HG02938 (cell line): ENCODE measurements around the gene CABLES1.
A peak's percentile ranks its signal among the peaks of the same experiment; 100 is the strongest.

ENCODE experiments used
- ATAC-seq: cut with Tn5 transposase; IDR thresholded peaks from one replicate; pipeline ENCODE4 v1.9.1; 2021; ENCODE audit warnings: mild to moderate bottlenecking, moderate library complexity; ENCODE audit not compliant: unreplicated experiment

The CABLES1 gene

DNA sequence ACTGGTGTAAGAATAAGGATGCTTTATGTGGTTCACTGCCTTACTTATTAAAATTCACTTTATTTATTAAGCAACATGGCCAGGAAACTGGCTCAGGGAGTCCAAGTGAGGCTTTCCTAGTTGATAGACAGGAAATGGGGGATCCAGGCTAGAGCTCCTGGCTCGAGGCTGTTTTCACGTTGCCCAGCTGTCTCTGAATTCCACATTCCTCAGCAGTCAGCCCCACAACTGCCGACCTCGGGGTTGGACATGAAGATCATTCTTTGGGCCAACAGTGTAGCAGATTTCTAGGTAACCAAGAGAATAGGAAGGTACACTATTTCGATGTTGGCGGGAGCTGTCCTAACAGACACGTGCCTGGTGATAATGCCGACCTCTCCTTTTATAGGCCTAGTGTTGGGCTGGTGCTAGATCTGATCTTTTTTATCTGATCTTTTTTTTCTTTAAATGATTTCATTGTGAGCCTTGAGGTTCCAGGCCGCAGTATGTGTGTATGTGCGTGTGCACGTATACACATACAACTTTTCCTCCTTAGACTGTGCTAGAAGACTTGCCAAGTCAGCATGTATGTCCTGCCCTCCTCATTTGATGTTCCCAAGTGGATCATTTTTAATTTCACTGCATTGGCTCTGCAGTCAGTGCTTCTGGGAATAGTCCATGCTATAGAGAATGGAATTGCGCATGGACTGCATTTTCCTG lies 103.5 kb downstream of the CABLES1 start:
- ATAC-seq: no peak

DNA sequence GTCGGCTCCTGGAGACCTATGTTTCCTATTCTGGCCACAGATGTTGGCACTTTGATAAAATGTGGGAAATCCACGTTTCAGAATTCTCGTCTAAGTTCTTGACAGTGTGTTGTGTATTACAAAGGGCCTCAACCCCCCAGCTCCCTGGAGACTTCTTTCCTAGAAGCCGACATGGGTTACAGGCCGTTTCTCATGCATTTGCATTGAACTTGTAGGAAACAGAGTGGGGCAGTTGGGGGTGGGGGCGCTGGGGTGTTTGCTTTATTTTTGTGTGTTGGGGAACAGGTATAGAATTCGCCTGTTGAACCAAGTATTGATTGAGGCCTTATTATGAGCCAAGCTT lies 104.0 kb downstream of the CABLES1 start:
- no peak for ATAC-seq

- no peak for ATAC-seq
Measured at GRCh38 chr18:23239885-23240608, 104.8 kb downstream of the CABLES1 start.

DNA sequence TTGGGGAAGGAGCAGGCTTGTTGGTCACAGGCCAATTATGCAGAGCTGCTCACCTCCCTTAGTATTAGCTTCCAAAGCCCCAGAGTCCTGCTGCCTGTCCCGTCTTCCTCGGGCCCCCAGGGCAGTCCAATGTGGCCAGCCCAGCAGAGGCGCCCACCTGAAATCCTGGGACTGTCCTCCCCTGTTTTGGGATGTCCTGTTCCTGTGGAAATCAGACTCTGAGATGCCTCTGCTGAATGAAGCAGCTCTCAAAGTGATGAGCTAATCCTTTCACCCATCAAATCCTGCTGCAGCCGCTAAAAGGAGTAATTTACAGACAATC lies 105.3 kb downstream of the CABLES1 start:
- no peak for ATAC-seq

GRCh38 chr18:23241833-23242496 lies 106.7 kb downstream of the CABLES1 start:
- ATAC-seq: peak; percentile 85

GRCh38 chr18:23243178-23243577 lies 107.9 kb downstream of the CABLES1 start:
- ATAC-seq: no peak

- ATAC-seq: no peak
Measured at GRCh38 chr18:23243816-23244215, 108.5 kb downstream of the CABLES1 start.

DNA sequence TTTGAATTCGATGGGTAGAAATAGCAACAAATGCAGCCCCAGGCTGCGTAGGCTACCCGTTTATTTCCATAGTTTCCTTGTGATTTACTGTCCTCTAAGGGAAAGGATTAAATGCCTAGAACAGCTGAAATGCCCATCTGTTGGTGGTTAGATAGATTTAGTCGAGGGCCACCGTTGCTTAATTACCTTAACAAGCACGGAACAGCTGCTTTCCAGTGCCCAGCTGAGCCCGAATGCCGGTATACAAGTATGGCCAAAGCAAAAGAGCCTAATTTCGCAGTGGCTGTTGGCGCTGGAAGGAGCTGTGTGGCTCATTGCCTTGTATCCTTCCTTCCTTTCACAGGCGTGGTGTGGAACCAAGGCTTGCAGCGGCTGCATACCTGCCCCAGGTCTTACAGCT lies 109.1 kb downstream of the CABLES1 start:
- ATAC-seq: no peak

GRCh38 chr18:23245461-23245860 lies 110.2 kb downstream of the CABLES1 start:
- no peak for ATAC-seq

DNA sequence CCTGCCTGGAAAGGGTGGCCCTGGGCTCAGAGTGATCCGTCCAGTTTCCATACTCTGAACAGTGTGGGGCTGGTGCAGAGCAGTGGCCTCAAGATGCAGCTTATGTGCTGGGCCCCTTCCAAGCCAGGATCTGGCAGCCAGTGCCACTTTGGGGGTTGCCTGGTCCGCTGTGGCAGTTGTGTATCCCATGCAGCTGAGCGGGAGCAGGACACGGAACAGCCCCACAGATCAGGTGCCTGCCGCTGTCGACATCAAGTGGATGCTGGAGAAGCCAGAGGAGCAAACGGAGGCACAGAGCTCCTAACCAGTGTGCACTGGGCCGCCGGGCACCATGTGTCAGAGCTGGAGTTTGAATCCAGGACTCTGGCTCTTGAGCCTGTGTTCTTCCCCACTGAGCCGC lies 112.0 kb downstream of the CABLES1 start:
- no peak for ATAC-seq

- no peak for ATAC-seq
Measured at GRCh38 chr18:23247896-23248295, 112.6 kb downstream of the CABLES1 start.

- ATAC-seq: no peak
Measured at GRCh38 chr18:23248826-23249225, 113.5 kb downstream of the CABLES1 start.

GRCh38 chr18:23249348-23249747 lies 114.1 kb downstream of the CABLES1 start:
- ATAC-seq: no peak

DNA sequence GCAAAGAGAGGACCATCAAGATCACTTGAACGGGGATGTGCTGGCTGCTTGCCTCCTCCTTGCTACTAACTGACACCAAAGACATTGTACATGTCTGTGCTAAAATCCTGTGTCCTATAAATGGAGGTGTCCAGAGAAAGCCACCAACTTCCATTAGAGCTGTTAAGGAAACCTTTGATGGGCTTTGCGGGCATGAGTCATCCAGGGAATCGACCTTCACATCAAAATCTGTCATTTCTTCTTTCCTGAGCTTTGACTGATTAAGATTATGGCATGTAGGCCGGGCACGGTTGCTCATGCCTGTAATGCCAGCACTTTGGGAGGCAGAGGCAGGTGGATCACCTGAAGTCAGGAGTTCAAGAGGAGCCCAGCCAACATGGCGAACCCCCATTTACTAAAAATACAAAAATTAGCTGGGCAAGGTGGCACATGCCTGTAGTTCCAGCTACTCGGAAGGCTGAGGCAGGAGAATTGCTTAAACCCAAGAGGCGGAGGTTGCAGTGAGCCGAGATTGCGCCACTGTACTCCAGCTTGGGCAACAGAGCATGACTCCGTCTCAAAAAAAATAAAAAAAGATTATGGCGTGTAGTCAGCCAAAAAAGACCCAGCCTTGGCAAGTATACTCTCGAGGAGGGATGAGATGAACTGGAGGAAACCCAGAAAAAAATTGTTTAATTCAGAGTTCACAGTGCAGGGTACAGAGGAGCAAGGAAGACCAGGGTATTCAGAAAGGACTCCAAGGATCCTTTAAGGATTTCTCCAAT lies 115.8 kb downstream of the CABLES1 start:
- ATAC-seq: no peak

DNA sequence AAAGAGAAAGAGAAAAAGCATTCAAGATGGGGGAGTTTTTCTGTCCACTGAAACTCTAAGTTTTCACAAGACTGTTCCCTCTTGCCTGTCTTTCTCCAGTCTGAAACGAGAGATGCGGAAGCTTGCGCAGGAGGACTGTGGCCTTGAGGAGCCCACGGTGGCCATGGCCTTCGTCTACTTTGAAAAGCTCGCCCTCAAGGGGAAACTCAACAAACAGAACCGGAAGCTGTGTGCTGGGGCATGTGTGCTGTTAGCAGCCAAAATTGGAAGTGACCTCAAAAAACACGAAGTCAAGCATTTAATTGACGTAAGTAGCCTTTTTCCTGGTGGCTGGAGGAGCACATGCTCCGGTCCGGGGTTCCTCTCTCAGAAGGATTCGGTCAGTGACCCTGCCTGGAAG lies 118.3 kb downstream of the CABLES1 start:
- no peak for ATAC-seq

DNA sequence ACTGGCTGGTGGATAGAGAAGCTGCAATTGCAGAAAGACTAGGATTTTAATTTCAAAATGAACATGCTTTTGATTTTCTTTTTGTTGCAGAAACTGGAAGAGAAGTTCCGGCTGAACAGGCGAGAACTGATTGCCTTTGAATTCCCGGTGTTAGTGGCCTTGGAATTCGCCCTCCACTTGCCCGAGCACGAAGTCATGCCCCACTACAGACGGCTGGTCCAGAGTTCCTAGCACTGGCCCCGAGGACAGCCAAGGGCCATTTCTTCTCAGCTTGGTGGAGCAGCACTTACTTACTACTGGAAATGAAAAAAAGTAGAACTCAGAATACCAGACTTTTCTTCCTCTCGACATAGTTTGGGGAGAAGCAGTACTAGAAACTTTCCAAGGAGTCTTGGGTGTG lies 121.9 kb downstream of the CABLES1 start:
- ATAC-seq: no peak

- ATAC-seq: no peak
Measured at GRCh38 chr18:23257686-23258565, 122.6 kb downstream of the CABLES1 start.

GRCh38 chr18:23258566-23259469 lies 123.5 kb downstream of the CABLES1 start:
- no peak for ATAC-seq
